HG02870 (cell line): ENCODE data around the gene FOXS1.
"Not testable (repeated sequence)": the region's sequence is repeated elsewhere in the genome, so short reads cannot be mapped to it uniquely, and the experiment has no call there.

Experiments used
- ATAC-seq: cut with Tn5 transposase; IDR thresholded peaks from one replicate; pipeline ENCODE4 v1.9.1; 2021; ENCODE audit warnings: mild to moderate bottlenecking, moderate library complexity; ENCODE audit not compliant: unreplicated experiment

The FOXS1 gene

GRCh38 chr20:31824125-31824485, 21.3 kb downstream of the FOXS1 start:
- no peak for ATAC-seq

- ATAC-seq, result no peak
These were observed 21.9 kb downstream of the FOXS1 start for GRCh38 chr20:31823360-31824124.

DNA sequence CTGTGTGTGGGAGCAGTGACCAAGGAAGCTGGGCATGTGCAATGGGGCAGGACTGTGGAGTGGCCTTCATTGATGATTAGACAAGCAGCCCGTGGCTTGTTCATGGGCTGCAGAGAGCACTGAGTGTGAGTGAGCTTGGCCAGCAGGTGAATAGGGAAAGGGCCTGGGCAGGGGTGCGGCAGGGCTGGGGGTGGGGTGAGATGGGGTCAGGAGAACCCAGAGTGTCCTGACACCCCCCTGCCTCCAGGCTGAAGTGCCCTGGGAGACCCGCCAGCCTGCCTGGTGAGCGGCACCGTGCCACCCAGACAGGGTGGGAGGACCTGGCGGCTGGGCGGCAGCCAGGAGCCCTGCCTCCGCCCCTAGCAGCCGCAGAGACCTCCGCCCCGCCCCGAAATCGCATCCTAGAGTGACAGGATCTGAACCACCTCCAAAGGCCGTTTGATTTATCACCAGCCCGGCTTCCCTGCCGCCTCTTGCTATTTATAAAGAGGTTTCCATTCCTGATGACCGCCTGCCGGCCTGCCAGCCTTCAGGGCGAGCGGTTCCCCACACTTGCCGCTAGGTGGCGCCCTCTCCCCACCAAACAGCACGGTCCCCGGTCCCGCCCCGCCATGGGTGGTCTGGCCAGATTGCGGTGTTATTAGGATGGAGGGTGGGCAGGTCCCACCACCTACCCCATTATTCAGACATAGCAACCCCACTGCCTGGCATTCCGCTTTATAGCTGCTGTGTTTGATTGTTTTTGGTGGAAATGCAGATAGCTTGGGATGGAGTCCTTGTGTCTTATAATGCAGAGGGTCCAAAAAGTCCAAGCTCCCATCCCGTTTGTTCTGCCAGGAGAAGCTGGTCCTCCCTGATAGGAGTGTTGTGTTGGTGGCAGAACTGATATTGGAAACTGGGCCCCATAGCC, 22.7 kb downstream of the FOXS1 start:
- ATAC-seq, result peak; percentile 67

DNA sequence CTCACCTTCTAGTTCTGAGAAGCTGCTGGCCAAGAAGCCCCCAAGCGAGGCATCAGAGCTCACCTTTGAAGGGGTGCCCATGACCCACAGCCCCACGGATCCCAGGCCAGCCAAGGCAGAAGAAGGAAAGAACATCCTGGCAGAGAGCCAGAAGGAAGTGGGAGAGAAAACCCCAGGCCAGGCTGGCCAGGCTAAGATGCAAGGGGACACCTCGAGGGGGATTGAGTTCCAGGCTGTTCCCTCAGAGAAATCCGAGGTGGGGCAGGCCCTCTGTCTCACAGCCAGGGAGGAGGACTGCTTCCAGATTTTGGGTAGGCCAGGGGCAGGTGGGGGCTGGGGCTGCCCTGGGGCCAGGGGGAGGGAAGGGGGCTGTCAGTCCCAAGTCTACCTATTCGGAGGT, 24.0 kb downstream of the FOXS1 start:
- ATAC-seq, result no peak

- ATAC-seq, result no peak
These were observed 25.2 kb downstream of the FOXS1 start for GRCh38 chr20:31820228-31820627.

DNA sequence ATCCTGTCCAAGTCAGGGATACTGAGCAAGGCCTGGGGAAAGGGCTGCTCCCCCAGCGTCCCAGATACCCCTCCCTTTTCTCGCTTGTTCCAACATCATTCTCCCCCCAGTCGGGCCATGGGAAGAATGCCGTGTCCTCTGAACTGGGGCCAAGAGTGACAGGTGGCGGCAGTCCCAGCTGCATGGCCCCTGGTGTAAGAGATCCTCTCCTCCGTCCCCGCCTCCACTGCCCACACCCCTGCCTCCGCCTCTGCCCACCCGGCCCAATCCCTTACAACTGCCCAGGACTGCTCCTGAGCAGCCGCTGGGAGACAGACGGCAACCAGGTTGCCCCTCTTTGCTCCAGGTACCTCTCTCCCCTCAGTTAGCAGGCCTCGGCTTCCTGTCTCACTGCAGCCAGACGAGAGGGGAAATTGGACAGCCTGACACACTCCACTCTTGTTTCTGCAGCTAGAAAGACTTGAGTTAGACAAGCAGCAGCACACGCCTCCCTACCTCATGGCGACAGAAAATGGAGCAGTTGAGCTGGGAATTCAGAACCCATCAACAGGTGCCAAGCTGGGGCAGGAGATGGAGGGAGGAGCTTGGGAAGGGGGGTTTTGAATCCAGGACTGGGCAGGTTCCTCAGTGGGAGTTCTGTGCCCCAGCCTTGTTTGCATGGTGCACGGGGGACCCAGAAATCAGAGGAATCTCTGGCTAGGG, 26.2 kb downstream of the FOXS1 start, which contains the start of gene MYLK2:
TSS of gene MYLK2 (plus strand) at position 274 of the 702 bp plus-strand sequence. CDS start at position 499, 225 bp downstream.
- ATAC-seq, result no peak

- no peak for ATAC-seq
These were observed 27.0 kb downstream of the FOXS1 start for GRCh38 chr20:31818376-31818908.

- ATAC-seq, result no peak
These were observed 27.9 kb downstream of the FOXS1 start for GRCh38 chr20:31817461-31817860.

- ATAC-seq, result no peak
These were observed 29.2 kb downstream of the FOXS1 start for GRCh38 chr20:31816221-31816620.

- ATAC-seq, result no peak
These were observed 29.8 kb downstream of the FOXS1 start for GRCh38 chr20:31815408-31816188.

DNA sequence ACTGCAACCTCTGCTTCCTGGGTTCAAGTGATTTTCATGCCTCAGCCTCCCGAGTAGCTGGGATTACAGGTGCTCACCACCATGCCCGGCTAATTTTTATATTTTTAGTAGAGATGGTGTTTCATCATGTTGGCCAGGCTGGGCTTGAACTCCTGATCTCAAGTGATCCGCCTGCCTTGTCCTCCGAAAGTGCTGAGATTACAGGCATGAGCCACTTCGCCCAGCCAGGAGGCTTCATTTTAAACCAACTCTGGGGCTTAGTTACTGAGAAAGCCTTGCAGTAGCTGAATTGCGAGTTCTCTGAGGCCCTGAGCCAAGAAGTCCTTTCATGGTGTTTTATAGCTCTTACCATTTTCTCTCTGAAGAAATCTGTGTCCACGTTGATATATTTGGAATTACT, 31.3 kb downstream of the FOXS1 start:
- ATAC-seq, result not testable (repeated sequence)

DNA sequence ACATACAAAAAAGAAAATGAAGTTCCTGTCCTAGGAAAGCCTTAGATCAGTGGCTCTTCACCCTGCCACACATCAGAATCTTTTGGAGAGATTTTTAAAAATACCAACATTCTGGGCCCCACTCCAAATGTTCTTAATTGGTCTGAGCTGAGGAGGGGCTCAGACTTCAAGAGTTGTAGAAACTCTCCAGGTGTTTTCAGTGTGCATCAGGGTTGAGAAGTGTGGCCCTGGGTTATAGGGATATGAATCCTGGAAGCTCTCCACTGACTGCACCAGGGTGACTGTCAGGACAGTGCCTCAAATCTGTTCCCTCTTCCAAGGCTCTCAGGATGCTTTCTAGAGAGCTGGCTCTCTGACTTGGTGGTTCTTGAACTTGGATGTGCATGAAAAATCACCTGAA, 31.8 kb downstream of the FOXS1 start:
- ATAC-seq, result no peak

- no peak for ATAC-seq
These were observed 33.3 kb downstream of the FOXS1 start for GRCh38 chr20:31811796-31812728.

DNA sequence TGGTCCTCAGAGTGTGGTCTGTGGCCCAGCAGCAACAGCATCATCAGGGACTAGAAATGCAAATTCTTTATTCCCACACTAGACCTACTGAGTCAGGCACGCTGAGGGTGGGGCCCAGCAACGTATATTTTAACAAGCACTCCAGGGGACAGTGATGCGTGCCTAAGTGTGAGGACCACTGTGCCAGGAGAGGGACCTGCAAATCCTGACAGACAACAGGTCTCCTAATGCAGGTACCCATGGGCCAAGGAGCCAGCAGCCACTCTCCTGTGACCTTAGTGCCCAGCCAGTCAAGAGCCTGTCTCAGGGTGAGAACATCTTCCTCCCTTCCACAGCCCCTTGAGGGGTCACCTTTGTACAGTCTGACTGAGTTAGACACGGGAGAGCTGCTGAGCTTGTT, 34.2 kb downstream of the FOXS1 start:
- ATAC-seq, result no peak

DNA sequence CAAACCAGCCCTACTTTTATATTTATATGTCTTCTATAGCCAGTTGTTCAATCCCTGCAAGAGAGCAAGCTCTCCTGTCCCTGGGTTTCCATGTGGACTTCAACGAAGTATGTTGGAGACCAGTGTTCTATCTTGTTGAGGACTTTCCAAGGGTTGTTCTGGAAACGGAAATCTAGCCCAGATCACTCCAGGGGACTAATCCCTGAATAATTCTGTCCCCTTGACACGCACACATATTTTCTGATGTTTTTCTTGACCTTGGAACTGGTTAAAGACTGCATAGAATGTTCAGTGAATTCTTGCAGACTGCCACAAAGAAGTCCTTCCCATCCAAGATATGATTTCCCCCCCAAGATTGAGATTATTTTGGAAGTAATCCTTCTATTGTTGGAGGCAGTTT, 35.7 kb downstream of the FOXS1 start:
- ATAC-seq, result no peak

GRCh38 chr20:31808481-31808880, 36.9 kb downstream of the FOXS1 start:
- ATAC-seq, result no peak

DNA sequence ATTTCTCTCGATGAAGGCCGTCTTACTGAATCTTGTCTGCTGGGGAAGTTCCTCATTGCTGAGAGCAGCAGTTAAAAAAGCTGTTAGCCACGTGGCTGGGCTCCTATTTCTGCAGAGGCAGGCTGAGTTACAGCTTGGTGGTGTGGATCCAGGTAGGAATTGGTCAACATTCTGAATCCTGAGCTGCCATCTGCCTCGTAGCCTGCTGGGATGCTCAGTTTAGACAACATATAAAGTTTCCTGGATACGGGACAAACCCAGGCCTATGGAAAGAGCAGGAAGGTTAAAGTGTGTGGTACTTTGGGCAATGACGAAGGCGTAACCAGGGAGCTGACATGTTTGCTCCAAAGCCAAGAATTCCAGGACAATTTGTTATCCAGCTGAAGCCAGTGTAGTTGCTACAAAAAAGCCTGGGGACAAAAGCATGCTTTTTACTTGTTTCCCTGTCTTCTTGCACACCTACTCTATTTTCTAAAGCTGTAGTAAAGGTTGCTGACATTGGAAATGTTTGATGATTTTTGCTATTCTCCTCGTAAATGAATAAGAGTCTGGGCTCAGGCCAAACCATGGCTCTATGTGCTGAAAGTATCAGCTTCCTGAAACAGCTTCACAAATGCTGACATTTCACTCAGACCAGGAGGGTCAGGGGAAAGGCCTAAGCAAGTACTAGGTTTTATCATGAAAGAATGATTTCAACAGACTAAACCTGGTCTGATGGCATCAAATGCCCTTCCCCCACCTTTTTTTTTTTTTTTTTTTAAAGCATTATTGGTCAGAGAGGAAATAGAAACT, 38.6 kb downstream of the FOXS1 start:
- ATAC-seq, result no peak

DNA sequence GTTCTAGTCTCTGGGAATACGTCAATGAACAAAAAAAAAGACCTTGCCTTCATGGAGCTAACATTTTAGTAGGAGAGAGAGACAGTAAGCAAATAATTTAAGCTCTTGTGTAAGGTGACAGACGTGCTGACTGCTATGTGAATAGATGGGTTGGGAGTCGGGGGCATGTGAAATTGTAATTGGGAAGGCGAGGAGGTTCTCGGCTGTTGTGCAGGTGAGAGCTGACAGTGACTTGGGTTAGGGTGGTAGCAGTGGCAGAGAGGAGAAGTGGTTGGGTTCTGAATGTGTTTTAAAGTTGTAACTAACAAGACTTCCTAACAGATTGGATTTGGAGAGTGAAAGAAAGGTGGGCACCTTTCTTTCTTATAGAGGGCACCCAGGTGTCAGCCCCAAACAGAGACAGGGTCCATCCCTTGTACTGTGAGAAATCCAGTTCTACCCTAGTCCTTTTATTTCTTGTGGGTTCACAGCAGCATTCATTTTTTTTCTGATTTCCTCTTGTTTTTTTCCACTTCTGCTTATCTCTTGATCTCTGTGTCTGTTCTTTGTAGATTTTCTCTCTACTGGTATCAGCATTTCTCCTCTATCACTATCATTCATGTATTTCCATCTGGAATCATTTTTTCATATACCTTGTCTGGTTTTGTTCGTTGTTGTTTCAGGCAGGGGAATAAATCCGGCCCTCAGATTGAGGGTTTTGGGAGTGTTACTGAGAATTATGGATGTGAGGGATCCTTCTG, 41.7 kb downstream of the FOXS1 start:
- no peak for ATAC-seq
